ENCODE data around the gene SLC66A1.

Gene SLC66A1

DNA sequence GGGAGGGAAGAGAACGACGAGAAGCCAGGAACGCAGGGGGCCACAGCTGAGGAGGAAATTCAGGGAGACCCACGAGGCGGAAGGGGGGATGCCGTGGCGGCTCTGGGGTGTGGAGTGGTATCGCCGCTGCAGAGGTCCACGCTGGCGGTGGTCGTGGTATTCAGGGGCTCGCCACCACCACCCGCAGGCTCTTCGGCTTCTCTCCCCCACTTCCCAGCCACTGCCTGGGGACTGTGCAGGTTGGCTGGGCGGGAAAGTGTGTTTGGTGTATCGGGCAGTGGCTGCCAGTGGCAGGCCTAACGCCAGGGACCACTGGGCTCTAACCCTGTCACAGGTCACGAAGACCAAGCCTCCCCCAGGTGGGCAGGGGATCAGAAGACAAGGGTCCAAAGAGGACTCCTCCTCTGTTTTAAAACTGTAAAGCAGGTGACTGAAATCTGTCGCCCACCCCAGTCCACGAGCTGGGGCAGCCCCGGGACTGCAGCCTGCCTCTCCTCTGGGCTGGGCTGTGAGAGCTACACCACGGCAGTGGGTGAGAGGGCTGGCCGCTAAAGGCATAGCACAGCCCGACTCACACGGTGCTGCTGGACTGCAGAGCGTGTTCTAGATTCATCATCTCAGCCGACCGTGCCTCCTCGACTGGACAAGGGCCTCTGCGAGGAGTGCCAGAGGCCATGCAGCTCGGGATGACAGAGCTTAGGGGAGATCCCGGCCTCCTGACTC lies 30.9 kb downstream of the SLC66A1 start:
- DNase-seq (ENCODE audit: low read depth) = no peak

DNA sequence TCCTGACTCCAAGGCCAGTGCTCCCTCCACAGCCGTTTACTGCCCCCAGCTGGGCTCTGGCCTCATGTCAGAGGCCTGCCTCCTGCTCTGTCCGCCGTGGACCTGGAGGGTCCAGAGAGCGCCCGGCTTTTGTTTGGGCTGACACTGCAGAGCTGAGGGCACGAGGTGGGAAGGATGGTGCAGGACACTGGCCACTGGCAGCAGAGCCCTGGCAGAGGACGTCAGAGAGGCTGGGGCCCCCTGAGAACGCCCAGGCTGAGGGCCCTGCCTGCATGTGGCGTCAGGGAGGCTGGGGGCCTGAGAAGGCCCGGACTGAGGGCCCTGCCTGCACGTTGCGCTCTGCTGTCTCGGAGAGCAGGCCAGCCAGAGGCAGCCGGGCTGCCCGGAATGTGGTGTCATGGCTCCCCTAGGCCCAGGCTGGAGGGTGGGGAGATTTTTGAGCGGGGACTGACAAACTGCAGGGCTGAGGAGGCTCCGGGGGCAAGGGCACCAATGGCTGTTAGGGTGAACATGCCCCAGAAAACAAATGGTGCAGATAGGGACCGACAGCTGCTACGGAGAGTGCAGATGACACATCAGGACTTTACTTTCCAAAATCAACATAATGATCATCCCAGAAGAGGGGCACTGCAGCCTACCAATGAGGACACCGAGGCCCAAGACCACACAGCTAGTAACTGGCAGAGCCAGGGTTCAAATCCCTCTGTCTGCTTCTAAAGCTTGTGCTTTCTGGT lies 31.7 kb downstream of the SLC66A1 start:
- no peak for DNase-seq (ENCODE audit: low read depth)

DNA sequence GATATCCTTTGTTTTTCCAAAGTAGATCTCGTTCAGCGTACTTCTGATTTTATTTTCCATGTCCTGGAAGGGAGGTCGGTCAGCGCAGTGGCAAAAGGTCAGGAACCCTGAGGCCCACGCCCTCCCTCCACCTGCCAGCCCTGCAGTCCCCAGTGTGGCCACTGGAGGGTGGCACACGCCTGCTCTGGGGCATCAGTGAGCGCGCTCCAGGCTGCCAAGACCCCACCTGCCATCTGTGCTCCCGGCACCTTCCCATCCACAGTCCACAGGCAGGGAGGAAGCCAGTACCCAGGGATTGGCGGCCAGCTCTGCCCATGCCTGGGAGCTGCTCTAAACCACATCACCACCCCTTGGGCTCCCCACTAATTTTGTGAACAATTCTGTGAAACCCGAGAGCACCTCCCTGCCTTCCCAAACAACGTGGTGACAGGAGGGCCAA lies 32.3 kb downstream of the SLC66A1 start:
- DNase-seq (ENCODE audit: low read depth) = no peak

DNA sequence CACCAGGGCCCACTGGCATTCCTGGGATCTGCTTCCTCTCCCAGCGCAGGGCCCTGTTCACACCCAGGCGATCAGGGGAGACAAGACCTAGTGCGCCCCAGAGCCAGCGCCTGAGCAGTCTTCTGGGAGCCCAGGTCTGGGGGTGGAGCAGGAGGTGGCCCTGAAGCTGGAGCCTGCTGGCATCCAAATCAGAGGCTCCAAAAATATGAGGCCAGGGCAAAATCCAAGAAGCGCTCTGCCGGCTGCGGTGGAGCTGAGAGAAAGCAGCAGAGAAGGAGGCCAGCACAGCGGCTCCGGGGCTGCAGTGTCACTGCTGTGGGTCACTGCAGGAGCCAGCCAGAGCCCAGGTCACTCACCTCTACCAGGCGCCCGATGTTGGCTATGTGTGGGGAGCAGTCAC lies 32.7 kb downstream of the SLC66A1 start:
- DNase-seq (ENCODE audit: low read depth) = no peak

GRCh38 chr1:19345391-19345790 lies 33.3 kb downstream of the SLC66A1 start:
- DNase-seq (ENCODE audit: low read depth) = no peak

- no peak for DNase-seq (ENCODE audit: low read depth)
Observed at GRCh38 chr1:19346026-19346425, 33.9 kb downstream of the SLC66A1 start.

DNA sequence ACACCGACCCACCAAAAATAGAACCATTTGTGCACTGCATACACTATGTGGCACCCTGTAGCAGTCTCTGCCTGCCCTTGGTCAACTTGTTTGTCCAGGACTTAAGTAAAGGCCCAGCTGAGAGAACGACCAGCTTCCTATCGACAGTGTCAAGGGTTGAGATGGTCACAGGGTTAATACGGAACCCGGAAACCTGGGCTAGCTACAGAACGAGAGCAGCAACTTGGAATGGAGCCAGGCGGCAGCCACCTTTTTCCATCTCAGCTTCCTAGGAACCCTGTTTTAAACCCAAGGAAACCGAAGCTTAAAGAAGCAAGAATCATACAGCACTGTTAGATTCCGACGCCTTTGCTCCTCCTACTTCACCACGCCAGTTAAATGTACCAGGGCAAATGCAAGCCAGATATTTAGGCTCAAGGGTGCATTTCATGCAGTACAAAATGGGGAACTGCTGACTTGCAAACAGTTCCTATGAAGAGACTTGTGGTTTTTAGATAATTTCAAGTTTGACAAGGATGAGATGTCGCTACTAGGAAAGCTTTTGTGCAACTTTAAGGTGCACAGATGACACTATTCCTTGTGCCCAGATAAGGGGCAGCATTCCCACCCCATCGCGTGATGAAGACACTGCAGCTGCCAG lies 35.5 kb downstream of the SLC66A1 start:
- no peak for DNase-seq (ENCODE audit: low read depth)

- DNase-seq (ENCODE audit: low read depth) = no peak
Observed at GRCh38 chr1:19348441-19349198, 36.5 kb downstream of the SLC66A1 start.

DNA sequence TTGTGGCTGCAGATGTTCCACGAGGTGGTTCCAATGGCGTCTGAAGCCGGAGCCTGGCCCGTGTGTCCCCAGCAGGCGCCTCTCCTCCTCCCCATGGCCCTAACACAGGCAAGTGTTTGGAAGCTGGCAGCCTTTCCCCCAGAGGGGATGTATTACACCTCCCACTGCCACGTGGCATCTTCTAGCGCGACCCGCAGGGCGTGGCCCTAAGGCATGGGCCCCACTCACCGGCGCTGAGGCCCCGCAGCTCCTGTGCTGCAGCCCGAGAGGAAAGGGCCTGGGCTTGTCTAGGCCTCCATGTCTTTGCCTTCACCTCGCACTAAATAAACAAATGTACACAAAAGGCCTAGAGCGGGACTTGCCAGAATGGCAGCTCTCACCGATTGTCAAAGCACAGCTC lies 37.9 kb downstream of the SLC66A1 start:
- DNase-seq (ENCODE audit: low read depth) = no peak

DNA sequence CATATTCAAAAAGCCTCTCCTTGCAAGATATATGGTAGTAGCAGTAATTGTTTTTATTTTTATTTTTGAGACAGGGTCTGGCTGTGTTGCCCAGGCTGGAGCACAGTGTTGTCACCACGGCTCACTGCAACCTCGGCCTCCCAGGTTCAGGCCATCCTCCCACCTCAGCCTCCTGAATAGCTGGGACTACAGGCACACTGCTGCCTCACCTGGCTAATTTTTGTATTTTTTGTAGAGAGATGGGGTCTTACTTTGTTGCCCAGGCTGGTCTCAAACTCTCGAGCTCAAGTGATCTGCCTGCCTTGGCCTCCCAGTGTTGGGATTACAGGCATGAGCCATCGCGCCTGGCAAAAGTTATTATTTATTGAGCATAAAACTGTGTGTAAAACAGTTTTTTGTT lies 38.4 kb downstream of the SLC66A1 start:
- DNase-seq (ENCODE audit: low read depth) = no peak

GRCh38 chr1:19351873-19352272 lies 39.7 kb downstream of the SLC66A1 start:
- DNase-seq (ENCODE audit: low read depth) = no peak

GRCh38 chr1:19352839-19353238 lies 40.7 kb downstream of the SLC66A1 start:
- no peak for DNase-seq (ENCODE audit: low read depth)

DNA sequence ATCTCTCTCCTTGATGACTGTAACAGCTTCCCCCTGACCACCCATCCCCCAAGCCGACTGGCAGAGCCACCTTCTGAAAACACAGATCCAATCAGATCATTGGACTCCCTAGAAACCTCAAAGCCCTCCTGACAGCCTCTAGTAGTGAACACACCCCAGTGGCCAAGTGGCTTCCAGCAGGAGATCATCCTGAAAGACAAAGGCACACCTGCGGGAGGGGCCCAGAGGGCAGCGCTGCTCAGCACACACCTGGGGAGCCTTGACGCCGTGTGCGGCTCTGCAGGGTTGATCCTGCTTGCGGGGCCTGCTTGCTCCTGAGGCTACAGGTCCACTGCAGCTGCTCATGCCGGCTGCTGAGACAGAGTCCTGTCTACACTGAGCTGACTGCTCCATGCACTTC lies 41.5 kb downstream of the SLC66A1 start:
- no peak for DNase-seq (ENCODE audit: low read depth)

DNA sequence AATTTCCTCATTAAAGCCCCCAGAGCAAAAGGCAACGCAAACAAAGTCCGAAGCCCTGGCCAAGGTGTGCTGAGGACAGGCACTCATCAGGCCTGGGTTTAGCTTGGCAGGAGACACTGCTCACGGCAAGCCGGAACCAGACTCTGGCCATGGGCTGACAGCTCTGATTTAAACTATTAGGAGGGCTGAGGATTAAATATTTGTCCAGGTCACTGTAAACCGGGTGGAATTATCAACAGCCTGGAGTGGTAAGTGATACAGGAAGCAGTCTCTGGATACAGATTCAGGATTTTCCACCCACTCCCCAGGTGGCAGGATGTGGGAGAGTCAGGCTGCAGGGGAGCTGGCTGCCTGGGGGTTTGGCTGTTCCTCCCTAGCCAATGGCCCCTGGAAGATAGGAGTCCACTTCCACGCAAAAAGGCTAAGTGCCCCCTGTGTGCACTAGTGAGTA lies 42.4 kb downstream of the SLC66A1 start:
- DNase-seq (ENCODE audit: low read depth) = no peak

DNA sequence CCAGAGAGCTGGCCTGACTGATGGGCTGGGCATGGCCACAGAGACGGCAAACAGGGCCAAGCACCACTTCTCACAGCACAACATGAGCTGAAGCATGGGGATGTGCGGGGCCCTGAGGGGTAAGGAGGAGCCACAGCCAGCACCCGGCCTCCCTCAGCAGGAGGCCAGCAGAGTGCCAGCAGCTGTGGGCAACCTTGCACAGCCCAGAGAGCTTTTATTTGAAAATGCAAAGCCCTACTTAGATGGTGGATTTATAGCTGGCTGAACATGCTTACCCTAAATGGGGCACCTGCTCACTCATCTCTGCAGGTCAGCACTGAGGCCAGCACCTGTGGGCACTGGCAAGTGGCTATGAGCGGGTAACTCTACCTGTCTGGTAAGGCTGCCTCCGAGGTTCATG lies 44.1 kb downstream of the SLC66A1 start:
- DNase-seq (ENCODE audit: low read depth) = no peak

- DNase-seq (ENCODE audit: low read depth) = no peak
Observed at GRCh38 chr1:19357299-19357986, 45.3 kb downstream of the SLC66A1 start.

DNA sequence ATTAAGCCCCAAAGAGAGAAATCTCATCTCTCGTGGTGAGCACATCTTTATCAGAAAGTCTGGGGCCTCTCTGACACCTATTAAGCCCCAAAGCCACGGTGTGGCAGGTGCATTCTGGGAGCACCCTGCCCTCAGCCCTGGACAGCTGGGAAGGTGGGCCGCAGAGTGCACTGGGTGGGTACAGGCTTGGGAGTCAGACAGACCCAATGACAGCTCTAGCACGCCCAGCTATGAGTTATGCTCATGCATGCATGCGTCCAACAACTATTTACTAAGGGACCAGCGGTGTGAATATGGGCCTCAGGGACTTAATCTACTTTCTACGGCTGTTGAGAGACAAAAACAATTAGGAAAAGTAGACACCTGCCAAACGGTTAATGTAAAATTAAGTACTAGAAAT lies 46.6 kb downstream of the SLC66A1 start:
- DNase-seq (ENCODE audit: low read depth) = no peak

DNA sequence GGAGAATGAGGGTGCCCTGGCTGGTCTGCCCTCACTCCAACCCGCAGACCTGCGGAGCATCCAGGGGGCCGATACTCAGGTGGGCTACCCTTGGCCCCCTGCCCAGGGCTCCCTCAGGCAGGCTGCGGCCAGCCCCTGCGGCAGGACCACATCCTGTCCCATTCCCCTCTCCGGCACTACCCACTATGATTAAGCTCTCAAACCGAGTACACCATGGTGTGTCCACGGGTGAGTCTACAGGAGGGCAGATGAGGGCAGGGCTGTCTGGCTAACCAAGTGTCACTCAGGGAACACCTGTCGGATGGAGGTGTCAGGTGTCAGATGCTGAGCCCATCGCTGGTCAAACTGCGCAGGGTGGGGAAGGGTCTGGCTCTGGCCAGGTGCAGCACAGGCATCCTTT lies 47.2 kb downstream of the SLC66A1 start:
- no peak for DNase-seq (ENCODE audit: low read depth)

DNA sequence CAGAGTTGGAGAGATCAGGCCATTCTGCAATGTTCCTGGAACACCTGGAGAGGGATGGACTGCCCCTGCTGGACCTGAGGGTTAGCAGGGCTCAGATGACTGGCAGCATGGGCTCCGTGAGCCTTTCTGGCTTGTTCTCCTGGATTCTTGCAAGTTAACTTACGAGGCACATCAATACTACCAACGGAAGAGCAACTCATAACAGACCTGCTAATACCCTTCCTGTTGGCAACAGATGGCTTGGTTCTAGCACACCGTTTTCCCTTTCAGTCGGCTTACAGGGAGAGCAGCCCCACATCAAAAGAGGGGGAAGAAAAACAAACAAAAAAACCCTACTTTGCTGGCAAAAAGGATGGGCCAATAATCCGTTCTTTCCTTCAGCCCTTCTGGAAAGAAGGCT lies 47.9 kb downstream of the SLC66A1 start:
- no peak for DNase-seq (ENCODE audit: low read depth)

- no peak for DNase-seq (ENCODE audit: low read depth)
Observed at GRCh38 chr1:19360432-19360831, 48.3 kb downstream of the SLC66A1 start.

DNA sequence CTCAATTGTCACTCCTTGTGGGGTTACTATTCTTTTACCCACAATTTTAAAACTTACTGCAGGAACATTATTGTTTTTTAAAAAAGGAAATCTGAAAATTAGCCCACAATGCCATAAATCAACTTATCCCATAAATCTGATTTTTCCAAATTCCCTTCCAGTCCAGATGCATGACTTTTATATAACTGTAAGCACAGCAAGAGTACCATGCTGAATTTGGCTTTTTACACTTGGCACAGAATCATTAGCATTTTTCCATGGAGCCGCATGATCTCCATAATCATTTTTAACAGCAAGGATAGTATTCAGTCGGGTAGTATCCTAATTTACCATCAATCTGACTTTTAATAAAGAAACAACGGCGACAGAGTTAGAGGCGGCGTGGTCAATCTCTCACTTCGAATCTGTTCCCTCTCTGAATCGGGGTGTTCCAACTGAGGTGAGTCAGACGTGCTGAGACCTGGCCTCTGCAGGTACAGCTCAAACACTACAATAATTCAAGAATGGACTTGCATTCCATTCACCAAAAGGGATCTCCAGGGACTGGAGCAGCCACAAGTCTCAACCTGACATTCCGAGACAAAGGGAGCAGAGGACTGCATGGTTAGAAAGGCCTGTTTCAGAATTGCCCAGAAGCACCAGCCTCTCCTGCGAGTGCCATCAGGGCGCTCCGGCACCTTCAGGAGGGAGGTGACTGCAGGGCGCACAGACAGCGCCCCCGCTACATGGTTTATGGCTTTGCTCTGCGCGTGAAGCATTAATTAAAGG lies 48.9 kb downstream of the SLC66A1 start:
- DNase-seq (ENCODE audit: low read depth) = no peak
